Measurements from ENCODE around the gene NELL2.
"Not testable (repeated sequence)": the region's sequence is repeated elsewhere in the genome, so short reads cannot be mapped to it uniquely, and the experiment has no call there.

NELL2 gene

DNA sequence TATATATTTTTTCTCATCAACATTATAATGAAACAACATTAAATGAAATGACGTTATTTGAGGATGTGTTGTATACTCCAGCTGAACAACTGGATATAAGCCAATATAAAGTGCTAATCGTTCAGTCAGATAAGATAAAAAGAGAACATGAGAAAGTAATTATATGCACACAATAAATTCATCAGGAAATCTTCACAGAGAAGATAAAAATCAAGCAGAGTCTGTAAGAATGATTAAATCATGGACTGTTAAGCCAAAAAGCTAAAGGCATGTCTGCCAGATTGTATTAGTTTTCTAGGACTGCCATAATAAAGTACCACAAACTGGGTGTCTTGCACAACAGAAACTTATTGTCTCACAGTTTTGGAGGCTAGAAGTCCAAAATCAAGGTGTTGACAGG is 178.6 kb downstream of the NELL2 start:
- no peak for DNase-seq (ENCODE audit: low read depth in 1 of 2, low spot score in 1 of 2)

DNA sequence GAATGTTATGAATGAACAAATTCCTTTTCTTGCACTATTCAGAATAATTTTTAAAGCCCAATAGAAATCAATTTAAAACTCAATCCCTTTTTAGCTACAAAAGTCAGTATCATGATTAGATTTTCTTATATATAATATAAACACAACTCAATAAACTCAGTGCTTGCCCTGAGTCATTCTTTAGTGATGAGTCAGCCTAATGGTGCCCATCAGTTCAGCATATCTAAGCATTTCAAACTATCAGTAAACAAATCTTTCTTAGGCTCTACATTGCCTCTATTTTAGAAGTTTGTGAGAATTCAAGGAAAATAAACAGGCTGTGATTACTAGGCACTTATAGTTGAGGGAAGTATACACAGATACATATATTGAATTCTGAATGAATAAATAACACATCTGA is 179.6 kb downstream of the NELL2 start:
- no peak for DNase-seq (ENCODE audit: low read depth in 1 of 2, low spot score in 1 of 2)

DNA sequence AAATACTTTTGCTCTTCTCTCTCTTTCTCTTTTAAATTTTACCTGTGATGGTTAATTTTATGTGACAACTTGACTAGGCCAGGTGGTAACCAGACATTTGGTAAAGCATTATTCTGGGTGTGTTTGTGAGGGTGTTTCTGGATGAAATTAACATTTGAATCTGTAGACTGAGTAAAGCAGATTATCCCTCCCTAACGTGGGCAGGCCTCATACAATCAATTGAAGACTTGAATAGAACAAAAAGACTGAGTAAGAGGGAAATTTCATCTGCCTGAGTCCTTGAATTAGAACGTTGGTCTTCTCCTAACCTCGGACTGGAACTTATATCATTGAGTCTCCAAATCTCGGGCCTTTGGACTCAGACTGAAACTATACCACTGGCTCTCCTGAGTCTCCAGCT is 182.1 kb downstream of the NELL2 start:
- no peak for DNase-seq (ENCODE audit: low read depth in 1 of 2, low spot score in 1 of 2)

DNA sequence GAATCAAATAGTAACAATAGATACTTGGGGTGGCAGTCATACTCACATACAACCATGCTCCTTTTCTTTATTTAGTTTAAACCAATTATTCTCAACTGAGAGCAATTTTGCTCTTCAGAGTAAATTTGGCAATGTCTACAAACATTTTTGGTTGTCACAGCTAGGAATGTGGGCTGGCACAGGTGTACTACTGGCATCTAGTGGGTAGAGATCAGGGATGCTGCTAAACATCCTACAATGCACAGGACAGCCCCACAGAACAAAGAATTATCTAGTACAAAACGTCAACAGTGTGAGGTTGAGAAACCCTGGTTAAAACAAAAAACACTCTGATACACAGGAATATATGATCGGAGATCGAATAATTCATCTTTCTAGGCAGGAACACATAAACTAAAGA is 186.5 kb downstream of the NELL2 start:
- no peak for DNase-seq (ENCODE audit: low read depth in 1 of 2, low spot score in 1 of 2)

DNA sequence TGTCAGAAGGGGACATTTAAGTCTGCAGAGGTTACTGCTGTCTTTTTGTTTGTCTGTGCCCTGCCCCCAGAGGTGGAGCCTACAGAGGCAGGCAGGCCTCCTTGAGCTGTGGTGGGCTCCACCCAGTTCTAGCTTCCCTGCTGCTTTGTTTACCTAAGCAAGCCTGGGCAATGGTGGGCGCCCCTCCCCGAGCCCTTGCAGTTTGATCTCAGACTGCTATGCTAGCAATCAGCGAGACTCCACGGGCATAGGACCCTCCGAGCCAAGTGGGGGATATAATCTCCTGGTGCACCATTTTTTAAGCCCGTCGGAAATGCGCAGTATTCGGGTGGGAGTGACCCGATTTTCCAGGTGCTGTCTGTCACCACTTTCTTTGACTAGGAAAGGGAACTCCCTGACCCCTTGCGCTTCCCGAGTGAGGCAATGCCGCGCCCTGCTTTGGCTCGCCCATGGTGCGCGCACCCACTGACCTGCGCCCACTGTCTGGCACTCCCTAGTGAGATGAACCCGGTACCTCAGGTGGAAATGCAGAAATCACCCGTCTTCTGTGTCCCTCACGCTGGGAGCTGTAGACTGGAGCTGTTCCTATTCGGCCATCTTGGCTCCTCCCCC is 189.2 kb downstream of the NELL2 start:
- not testable (repeated sequence) for DNase-seq (ENCODE audit: low read depth in 1 of 2, low spot score in 1 of 2)

DNA sequence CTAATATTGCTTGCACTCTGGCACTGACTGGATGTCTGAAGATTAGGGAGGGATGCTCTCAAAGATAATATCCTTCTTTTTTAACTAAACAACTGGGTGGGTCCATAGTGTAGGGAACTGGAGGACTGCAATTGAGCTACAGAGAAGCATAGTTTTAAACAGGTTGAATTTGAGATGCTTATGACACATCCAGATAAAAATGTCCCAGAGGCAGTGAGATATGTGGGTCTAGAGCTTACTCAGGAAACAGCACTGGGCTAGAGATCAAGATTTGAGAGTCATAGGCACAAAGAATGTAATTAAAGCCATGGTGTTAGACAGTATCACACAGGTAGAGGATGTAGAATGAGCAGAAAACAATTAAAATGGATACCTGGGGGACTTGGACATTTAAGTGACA is 198.4 kb downstream of the NELL2 start:
- DNase-seq (ENCODE audit: low read depth in 1 of 2, low spot score in 1 of 2), result no peak

DNA sequence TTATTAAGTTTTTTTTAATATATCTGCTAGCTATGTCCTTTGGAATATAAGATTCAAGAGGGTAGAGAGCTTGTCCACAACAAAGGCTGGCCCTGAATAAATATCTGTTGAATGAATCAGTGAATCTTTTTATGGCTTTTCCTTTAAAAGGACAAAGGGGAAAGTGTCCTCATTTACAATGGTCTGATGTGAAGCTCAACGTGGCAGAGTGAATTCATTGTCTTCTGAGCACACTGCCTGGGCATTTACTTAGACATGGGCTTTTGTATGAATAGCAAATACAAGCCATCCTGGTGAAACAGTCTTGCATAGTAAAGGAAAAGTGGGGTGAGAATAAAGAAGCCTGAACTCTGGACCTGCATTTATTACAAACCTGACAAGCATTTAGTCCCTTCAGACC is 201.2 kb downstream of the NELL2 start:
- no peak for DNase-seq (ENCODE audit: low read depth in 1 of 2, low spot score in 1 of 2)

DNA sequence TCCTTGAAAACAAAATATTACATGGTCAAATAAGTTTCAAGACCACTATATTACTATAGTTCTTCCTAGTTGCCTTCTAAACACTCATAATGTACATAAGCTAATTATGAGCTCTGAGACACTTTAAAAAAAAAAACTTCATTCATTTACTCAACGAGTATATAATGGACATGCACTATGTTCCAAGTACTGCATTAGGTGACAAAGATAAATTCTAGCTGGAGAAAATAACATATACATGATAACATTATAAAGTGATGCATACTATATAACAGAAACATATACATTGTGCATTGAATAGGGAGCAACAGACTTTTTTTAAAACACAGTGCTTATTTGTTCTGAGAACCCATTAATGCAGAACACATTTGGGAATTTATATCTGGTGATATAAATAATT is 202.3 kb downstream of the NELL2 start:
- no peak for DNase-seq (ENCODE audit: low read depth in 1 of 2, low spot score in 1 of 2)

DNA sequence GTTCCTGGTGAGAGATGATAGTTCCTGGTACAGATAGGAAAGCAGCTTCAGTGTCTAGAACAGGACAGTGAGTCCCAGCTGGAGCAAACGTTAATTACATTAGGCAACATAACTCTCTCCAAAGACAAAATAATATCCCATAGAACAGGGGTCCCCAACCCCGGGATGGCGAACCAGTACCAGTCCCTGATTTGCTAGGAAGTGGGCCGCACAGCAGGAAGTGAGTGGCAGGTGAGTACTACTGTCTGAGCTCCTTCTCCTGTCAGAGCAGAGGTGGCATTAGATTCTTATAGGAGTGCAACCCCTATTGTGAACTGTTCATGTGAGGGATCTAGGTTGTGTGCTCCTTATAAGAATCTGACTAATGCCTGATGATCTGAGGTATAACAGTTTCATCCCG is 204.1 kb downstream of the NELL2 start:
- DNase-seq (ENCODE audit: low read depth in 1 of 2, low spot score in 1 of 2), result no peak

DNA sequence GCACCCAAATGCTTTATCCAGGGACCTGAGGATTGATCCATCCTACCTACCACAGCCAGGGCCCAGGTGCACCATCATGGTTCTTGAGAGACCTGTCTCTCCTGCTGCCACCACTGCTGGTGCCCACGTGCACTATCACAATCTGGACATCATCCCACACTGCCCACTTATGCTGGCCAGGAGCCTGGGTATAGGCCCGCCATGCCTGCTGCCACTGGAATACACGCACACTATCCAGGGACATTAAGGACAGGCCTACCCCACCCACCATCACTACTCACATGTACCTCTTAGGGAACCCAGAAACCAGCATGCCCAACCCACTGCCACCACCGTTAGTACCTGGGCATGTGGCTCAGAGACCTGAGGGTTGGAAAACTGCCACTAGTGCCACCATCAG is 207.7 kb downstream of the NELL2 start:
- no peak for DNase-seq (ENCODE audit: low read depth in 1 of 2, low spot score in 1 of 2)

DNA sequence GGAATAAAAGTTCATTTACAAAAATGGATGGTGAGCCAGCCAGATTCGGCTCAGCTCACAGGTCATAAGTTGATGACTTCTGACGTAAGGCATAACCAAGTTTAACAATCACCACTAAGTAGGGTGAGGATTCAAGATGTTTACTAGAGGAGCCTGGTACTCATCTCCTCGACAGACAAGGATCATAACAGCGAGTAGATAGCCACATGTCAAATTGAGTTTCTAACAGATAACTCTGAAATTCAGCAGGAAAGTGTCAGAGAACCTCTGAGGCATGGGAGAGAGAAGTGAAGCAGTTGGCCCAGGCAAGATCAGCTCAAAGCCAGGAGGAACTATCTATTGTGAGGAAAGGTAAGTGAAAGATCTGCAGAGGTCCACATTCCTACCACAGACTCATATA is 208.7 kb downstream of the NELL2 start:
- DNase-seq (ENCODE audit: low read depth in 1 of 2, low spot score in 1 of 2), result no peak

DNA sequence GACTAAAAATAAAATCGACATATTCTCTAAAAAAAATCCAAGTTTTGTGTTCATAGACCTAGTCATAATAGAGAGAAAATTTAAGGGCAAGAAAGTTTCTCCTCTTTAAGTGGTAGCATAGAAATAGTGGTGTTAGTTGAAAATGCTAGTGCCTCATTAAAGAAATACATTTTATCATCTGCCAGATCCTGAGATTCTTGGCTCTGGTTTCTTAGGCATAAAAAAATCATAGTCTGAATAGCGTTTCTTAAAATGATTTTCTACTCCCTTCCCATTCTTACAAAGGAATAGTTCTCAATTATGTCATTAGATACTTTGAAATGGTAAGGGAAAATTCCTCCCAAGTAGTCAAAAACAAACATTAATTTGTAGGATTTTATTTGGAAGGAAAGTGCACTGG is 212.8 kb downstream of the NELL2 start:
- no peak for DNase-seq (ENCODE audit: low read depth in 1 of 2, low spot score in 1 of 2)

DNA sequence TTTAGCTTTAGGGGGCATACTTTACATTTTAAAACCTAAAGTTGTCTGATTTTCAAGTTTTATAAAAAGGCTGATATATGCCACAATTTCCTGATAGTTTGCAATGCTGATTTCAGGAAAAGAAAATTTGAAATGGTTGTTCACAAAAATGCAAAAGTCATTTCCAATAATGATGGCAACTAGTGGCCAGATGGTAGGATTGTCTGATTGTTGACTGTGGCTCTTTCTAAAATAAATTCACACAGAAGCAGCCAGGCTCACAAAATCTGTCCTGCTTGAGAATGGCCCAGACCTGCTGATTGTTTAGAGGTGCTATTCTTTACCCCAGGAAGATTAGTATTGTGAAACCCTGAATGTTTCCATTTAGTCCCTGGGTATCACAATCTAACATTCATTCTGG is 220.3 kb downstream of the NELL2 start:
- no peak for DNase-seq (ENCODE audit: low read depth in 1 of 2, low spot score in 1 of 2)

DNA sequence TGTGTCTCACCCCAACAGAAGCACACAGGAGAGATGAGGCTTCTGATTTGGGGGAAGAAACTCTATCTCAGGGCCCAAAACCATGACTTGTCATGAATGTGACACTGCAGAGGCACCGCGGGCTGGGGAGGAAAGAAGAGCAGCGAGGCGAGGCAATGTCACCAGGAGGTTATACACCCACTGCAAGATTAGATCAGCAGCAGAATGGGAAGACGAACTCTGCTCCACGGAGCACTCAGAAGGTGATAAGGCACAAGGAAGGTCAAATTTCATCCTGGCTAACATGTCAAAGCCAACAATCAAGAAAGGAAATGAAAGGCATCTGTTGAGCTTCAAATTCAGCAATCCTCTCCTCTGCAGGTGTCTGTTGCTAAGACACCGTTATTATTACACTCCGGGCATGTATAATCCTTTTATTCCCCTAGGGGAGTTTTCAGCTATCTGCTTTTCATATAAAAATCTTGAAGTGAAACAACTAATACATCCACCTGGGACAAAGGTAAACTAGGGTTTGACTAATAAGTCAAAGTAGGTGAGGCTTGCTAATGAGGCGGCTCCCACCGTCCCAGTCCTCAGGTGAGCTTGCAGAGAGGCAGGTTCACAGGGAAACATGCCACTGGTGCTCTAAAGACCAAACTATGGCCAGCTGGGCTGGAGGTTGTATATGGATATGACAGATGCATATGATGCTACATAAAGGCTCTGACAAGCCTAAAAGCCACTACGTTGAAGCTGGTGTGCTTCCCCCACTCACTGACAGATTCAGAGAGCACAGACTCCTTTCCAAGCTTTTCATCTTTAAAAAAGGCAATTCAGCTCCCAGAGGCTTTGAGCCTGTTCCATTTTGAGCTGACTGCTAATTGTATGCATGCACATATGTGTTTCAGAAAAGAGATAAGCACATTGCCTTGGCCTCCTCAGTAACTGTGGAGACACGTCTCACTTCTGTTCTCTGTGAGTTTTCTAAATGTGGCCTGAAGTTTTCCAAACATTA is 221.2 kb downstream of the NELL2 start:
- no peak for DNase-seq (ENCODE audit: low read depth in 1 of 2, low spot score in 1 of 2)

DNA sequence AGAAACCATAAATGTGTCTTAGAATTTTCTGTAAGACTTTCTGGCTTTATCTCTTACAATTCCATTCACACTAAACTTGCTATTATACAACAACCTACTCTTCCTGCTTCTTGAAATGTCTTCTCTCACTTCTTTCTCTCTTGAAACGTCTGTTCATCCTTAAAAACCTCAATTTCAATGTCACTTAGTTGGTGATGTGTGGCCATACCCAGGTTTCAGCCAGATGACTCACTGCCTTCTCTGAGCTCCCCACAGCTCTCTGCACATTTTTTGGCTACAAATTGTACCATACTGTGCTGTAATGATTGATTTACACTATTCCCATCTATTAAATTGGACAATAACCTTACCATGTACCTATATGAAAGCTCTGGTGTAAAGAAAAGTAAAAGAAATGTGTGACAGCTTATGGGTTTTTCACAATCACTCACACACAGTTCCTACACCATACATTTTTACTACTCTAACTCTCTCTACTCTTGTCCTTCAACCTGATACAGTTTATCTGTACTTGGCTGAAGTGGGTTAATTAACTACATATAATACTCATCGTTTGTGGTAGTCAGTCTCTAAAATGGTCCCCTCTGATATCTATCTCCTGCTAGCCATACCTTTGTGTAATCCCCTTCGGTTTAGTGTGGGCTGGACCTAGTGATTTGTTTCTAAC is 222.1 kb downstream of the NELL2 start:
- no peak for DNase-seq (ENCODE audit: low read depth in 1 of 2, low spot score in 1 of 2)

DNA sequence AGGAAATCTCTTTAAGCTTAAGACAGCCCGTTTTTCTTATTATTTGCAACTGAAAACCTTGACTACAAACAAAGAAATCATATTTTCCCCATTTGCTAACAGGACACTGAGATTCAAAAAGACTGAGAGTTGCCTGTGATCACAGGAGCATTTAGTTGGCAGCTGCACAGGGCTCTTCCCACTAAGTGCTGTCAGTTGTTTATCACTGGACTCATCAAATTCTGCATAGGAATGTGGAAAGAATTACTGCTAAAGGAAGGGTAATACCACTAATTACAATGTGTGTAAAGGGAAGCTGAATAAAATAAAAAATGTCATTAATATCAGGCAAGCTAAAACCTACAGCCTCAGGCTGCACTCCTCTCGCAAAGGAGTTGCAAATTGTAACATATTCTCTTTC is 226.4 kb downstream of the NELL2 start:
- no peak for DNase-seq (ENCODE audit: low read depth in 1 of 2, low spot score in 1 of 2)

DNA sequence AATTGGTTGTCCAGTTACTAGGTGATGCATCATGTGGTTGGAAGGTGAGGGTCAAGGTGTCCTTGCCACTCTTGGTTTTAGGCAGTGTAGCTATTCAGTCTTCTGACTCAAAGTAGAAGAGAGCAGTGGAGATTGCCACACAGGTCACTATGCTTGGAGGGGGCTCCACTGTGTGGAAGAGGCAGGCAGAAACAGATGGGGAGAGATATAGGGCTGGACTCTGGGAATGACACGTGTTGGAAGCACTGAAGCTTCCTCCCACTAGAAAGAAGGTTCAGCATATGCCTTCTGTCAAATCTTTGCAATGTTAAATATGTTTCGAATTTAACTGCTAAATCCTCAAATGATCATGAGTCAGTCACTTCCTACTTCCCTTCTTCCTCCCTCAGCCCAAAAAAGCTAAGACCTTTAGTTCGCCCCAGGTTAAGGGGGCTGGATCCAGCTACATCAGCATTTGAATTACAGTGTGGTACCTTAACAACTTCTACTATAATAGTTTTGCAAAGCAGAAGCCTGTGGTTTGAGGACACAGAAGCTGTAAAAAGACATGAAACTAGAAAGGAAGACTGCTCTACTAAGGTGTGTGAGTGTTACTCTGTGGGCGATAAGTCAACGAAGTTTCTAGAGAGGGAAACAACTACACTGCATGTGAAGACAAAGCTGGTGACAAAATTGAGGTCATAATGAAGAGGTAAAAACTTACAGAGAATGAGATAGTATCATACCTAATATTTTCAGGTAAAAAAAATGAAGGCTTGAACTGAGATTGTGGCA is 228.0 kb downstream of the NELL2 start:
- DNase-seq (ENCODE audit: low read depth in 1 of 2, low spot score in 1 of 2), result no peak

DNA sequence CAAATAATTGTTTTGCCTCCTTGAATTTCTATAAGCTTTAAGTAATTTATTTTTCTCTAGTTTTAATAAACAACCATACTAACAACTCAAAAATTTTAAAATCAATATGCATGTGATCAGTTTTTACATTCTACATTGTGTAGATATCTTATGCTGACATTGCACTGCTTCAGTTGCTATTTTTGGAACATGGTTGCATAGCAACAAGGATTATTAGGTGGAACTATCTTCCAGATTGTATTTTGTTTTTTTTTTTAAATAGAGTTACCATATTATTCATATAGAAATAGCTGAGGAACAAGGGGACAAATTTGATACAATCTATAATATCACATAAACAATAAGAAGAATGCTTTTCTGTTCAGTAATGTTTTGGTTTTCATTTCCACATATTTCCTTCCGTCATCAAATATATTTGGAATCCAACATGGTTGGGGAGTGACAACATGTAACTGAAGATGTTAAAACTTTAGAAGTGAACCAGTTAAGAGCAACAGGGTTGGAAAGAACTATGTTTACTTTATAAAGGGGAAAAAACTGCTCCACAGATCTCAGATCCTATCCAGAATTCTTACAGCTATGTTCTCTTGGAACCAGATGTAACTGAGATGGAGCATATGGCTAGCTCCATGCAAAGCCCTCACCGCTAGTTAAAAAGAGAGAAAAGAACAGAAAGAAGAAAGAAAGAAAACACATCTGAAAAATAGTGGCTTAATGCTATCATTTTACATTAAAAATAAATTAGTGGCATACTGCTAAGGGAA is 235.5 kb downstream of the NELL2 start:
- DNase-seq (ENCODE audit: low read depth in 1 of 2, low spot score in 1 of 2), result no peak

DNA sequence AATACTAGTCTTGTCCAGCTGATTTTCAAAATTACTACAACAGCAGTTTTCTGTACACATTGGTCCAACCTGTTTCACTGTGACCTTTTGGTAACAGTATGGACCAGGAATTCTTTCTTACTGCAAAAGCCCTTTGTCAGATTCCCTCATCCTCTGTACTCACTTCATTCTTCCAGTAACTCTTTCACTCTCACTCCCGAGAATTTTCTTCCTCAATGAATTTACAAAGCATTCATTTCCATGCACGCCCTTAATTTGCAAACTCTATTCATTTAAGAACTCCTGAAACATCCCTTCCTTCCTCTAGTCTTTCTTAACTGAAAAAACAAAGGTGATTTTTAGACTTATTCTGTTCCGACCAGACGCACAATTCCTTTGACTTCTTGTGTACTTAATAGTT is 238.2 kb downstream of the NELL2 start:
- no peak for DNase-seq (ENCODE audit: low read depth in 1 of 2, low spot score in 1 of 2)

DNA sequence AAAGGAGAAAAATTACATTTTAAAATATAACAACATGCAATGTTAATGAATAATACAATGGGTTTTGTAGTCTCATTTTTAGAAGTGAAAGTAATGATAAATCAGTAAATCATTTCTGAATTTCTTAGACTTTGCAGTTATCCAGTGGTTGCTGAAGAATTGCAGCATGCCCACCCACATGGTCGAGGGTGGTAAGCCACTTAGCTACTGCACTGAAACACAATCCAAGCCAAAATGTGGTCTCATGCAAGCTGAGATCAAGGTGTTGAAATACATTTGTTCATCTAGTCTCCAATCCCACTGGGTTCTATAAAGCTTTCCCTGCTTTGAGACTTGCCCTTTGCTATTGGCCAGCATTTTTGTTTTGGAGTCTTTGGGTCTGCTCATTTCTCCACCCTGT is 247.9 kb downstream of the NELL2 start:
- no peak for DNase-seq (ENCODE audit: low read depth in 1 of 2, low spot score in 1 of 2)
